22Rv1 (cell line): ENCODE measurements around the gene COL18A1.

Source experiments
- CTCF ChIP-seq: fragments of 450-650 bp; IDR thresholded peaks from 2 replicates; pipeline ENCODE4 v1.5.1; 2017; ENCODE audit warnings: mild to moderate bottlenecking
- ZFX ChIP-seq: fragments of 450-650 bp; IDR thresholded peaks from 2 replicates; pipeline ENCODE4 v1.6.1; 2017; ENCODE audit warnings: antibody characterized with exemption, borderline replicate concordance

GRCh38 chr21:45489722-45489982 lies 84.7 kb downstream of the COL18A1 start:
- TF ChIP-seq CTCF (no peak), ZFX (no peak)
